WERI-Rb-1 (cell line): ENCODE measurements around the gene PTPN14.

Experiments
- DNase-seq: peaks from one replicate; pipeline ENCODE4 v3.0.0-alpha.2; 2020
- H3K27ac ChIP-seq: fragments of 250-450 bp; sonication (Bioruptor Pico); 2 replicates; pipeline ENCODE4 v1.5.1; 2020; ENCODE audit warnings: mild to moderate bottlenecking, moderate library complexity
- H3K27me3 ChIP-seq: fragments of 250-450 bp; sonication (Bioruptor Pico); 2 replicates; pipeline ENCODE4 v1.5.1; 2021; ENCODE audit warnings: mild to moderate bottlenecking, low read depth, moderate library complexity; ENCODE audit not compliant: insufficient read depth, severe bottlenecking
- H3K36me3 ChIP-seq: fragments of 250-450 bp; sonication (Bioruptor Pico); 2 replicates; pipeline ENCODE4 v1.5.1; 2020; ENCODE audit warnings: mild to moderate bottlenecking, moderate library complexity
- H3K4me3 ChIP-seq: 2 replicates; pipeline ENCODE4 v1.5.1; 2011; ENCODE audit warnings: low read depth, mild to moderate bottlenecking, control low read depth, low read length
- H3K9me3 ChIP-seq: fragments of 250-450 bp; sonication (Bioruptor Pico); 2 replicates; pipeline ENCODE4 v1.5.1; 2021; ENCODE audit warnings: mild to moderate bottlenecking, moderate library complexity; ENCODE audit not compliant: severe bottlenecking
- TF ChIP-seq, protein P1 (sequence below): IDR thresholded peaks from 2 replicates; pipeline ENCODE4 v1.5.1; 2011; ENCODE audit warnings: low read depth, mild to moderate bottlenecking, control low read depth, inconsistent platforms, low read length

Gene PTPN14

DNA sequence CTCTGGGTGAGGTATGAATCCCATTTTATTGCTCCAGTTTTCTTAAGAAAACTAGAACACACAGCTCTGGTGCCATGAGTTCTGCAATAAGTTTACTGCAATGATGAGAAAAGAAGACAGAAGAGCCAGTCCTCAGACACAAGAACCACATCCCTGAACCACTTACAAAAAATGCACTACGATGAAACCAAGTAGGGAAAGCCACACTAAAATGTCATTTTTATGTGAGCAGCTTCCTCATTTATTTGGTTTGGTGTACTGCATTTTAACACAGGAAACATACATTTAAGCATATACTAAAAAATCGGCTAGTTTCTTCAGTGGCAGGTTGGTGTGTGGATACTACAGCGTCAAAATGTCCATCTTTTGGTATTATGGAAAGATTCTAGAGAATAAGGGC is 95.9 kb downstream of the PTPN14 start:
- Histone ChIP-seq H3K9me3 (no peaks in the 10 kb centered on the region), H3K27me3 (no peaks in the 10 kb centered on the region), H3K27ac (no peak overlapping the region), H3K36me3 (no peaks in the 10 kb centered on the region), H3K4me3 (no peak overlapping the region)
- DNase-seq = no peak
- TF ChIP-seq, protein P1, sequence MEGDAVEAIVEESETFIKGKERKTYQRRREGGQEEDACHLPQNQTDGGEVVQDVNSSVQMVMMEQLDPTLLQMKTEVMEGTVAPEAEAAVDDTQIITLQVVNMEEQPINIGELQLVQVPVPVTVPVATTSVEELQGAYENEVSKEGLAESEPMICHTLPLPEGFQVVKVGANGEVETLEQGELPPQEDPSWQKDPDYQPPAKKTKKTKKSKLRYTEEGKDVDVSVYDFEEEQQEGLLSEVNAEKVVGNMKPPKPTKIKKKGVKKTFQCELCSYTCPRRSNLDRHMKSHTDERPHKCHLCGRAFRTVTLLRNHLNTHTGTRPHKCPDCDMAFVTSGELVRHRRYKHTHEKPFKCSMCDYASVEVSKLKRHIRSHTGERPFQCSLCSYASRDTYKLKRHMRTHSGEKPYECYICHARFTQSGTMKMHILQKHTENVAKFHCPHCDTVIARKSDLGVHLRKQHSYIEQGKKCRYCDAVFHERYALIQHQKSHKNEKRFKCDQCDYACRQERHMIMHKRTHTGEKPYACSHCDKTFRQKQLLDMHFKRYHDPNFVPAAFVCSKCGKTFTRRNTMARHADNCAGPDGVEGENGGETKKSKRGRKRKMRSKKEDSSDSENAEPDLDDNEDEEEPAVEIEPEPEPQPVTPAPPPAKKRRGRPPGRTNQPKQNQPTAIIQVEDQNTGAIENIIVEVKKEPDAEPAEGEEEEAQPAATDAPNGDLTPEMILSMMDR = no peak

DNA sequence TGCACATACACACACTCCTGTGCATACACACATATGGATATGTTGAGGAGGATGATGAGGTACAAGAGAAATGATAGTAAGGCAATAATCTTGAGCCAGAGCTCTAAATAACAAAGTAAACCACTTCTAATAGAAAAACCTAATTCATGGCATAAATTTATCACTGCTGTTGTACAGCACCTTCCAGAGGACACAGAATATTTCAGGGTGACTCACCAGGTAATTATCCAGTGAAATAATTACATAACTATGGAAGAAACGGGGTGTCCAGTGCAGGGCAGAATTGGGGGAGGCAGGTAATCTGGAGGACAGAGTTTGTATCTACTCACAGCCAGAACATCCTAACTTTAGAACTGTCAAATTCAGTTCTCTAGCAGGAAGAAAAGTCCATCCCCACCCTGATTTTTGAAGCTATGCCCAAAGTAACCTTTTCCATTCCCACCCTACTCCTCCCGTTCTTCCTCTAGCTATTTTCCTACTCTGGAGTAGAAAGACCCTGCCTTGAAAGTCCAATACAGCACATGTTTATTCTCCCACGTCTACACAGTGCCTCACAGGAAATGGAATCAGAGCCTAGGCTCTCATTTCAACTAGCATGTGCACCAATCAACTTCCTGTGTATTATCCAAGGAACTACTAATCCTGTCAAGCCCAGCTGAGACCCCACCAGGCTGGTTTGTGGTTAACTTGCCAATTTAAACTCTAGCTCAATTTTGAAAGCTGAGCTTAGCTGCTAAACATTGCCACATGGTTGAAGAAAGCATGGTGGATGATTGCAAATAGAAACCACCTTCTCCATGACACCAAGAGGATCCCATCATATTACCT is 96.6 kb downstream of the PTPN14 start:
- H3K27me3 ChIP-seq = no peaks in the 10 kb centered on the region
- TF ChIP-seq, protein P1 = no peak
- no peaks in the 10 kb centered on the region for H3K36me3 ChIP-seq
- DNase-seq = no peak
- no peaks in the 10 kb centered on the region for H3K9me3 ChIP-seq
- H3K4me3 ChIP-seq = no peak overlapping the region
- no peak overlapping the region for H3K27ac ChIP-seq

DNA sequence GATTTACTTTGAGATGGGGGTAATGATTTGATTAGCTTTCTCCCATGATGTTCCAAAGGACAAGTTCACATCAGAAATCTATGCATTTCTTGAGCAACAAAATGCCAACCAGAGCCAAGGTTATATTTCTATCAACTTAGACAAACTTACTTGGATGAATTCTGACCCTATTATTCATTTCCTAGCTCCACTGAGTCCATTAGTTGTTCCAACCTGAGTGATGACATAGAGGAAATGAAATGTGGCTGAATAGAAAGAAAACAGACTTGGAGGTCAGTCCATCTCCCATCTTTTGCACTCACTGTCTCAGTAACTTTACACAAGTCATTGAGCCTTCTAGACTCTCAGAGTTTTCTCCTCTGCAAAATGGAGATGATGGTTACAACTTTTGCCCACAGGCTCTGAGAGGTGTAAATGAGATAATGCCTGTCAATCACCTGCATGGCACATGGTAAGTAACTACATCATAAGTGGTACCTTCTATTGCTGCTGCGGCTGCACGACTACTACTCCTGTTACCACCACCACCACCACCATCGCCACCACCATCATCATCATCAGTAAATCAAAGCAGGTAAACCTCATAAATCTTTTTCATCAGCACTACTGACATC is 98.2 kb downstream of the PTPN14 start:
- Histone ChIP-seq H3K36me3 (no peaks in the 10 kb centered on the region), H3K27ac (no peak overlapping the region), H3K27me3 (no peaks in the 10 kb centered on the region), H3K9me3 (no peaks in the 10 kb centered on the region), H3K4me3 (no peak overlapping the region)
- no peak for DNase-seq
- TF ChIP-seq, protein P1 = no peak

DNA sequence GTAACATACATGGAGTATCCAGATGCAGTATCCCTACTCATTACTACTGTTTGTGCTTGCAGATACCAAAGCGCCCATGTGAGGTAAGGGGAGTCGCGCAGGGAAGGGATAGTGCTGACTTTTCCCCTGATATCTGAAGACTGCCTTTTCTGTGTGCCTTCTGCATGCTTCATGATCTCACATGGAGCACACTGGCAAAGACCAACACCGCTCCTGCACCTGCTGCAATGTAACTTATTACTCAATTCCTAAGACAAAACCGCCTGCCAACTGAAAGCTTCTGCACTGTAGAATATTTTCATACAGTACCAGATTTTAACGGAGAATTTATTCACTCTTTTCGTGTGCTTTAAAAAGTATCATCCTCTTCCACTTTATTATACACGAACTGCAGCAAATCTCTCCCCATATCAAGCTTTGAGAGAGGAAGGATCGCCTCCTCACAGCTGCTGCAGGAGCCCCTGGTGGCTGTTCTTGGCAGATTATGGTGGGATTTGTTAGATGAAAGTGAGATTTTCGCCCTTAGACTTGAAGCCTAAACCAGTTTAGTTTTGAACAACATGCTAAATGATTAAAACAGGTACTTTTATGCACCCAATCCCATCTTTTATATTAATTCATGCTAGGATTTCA is 99.1 kb downstream of the PTPN14 start:
- H3K27ac ChIP-seq = no peak overlapping the region
- H3K36me3 ChIP-seq = no peaks in the 10 kb centered on the region
- no peaks in the 10 kb centered on the region for H3K9me3 ChIP-seq
- DNase-seq = peak; percentile 24
- no peaks in the 10 kb centered on the region for H3K27me3 ChIP-seq
- TF ChIP-seq, protein P1 = peak; percentile 36; the same call in 1 of the 2 replicates
- H3K4me3 ChIP-seq = no peak overlapping the region

DNA sequence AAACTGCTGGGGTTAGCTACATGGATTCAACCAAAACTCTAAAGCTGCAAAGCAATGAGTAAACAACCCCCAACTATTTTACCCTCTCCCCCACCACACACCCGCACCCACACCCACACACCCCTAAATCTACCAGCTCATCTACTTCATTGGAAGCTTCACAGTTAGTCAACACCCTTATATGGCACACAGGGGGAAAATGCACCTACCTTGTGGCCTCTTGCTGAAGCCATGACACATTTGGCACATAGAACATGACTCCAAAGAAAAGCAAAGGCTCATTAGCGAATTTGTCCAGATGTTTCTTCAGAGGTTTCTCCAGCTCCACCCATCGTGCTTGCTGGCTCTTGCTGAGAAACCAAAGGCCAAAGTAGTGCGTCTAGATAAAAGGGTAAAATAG is 99.8 kb downstream of the PTPN14 start:
- Histone ChIP-seq H3K36me3 (no peaks in the 10 kb centered on the region), H3K4me3 (no peak overlapping the region), H3K27ac (no peak overlapping the region), H3K9me3 (no peaks in the 10 kb centered on the region), H3K27me3 (no peaks in the 10 kb centered on the region)
- TF ChIP-seq, protein P1 = no peak
- no peak for DNase-seq
